ENCODE measurements around the gene KLHL7. TPM values are rescaled to one million over a fixed set of nuclear protein-coding genes. Genes with fewer than 3 reads are reported as not detected.
"Not testable (repeated sequence)": the region's sequence is repeated elsewhere in the genome, so short reads cannot be mapped to it uniquely, and the experiment has no call there.

The KLHL7 gene
- total and polyA plus RNA-seq, 8 donors = 5.4 to 13.4 (median 9.1) TPM

DNA sequence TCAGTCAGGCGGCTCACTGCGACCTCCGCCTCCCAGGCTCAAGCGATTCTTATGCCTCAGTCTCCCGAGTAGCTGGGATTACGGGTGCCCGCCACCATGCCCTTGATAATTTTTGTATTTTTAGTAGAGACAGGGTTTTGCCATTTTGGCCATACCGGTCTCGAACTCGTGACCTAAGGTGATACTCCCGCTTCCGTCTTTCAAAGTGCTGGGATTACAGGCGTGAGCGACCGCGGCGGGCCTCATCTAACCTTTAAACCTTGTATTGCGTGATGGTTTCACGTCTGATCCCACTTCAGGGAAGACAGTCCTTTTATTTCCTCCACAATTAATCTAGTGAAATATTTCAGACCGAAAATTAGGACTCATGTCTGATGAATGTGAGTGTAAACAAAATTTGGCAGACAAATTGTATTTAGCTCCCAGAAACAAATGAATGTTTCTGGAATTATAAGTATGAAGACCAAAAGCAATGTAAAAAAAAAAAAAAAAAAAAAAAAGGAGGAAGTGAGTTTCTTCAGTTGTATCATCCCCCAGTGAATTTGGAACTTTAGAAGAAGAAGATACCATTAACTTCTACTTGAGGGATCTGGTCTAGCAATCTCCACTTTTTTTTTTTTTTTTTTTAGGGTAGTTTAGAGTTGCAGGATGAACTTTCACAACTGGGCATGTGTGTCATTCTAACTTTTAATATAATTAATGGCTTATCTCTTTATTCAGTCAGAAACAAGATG lies 77.9 kb downstream of the KLHL7 start:
- FAIRE-seq = no peak
- WGBS, 2 donors = 92% methylated on average over 20 of the region's 20 CpGs
- peak overlapping the region in 1 of 4 donors; percentile 90 for H3K4me3 ChIP-seq
- H3K36me3 ChIP-seq = peaks cover 0 to 28% (median 0%) of the 10 kb centered on the region in 3 donors
- H3K9me3 ChIP-seq = no peaks in the 10 kb centered on the region
- no peak overlapping the region for H3K27ac ChIP-seq
- intact Hi-C loops (cut with DNase I) = no loop called here
- DNase-seq = no peak
- peaks cover 0 to 16% (median 6%) of the 10 kb centered on the region in 3 donors for H3K4me1 ChIP-seq
- H3K27me3 ChIP-seq = no peaks in the 10 kb centered on the region
- ATAC-seq = no peak
- TF ChIP-seq, protein P1, sequence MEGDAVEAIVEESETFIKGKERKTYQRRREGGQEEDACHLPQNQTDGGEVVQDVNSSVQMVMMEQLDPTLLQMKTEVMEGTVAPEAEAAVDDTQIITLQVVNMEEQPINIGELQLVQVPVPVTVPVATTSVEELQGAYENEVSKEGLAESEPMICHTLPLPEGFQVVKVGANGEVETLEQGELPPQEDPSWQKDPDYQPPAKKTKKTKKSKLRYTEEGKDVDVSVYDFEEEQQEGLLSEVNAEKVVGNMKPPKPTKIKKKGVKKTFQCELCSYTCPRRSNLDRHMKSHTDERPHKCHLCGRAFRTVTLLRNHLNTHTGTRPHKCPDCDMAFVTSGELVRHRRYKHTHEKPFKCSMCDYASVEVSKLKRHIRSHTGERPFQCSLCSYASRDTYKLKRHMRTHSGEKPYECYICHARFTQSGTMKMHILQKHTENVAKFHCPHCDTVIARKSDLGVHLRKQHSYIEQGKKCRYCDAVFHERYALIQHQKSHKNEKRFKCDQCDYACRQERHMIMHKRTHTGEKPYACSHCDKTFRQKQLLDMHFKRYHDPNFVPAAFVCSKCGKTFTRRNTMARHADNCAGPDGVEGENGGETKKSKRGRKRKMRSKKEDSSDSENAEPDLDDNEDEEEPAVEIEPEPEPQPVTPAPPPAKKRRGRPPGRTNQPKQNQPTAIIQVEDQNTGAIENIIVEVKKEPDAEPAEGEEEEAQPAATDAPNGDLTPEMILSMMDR (IDR thresholded peaks at IDR 0.05) = no peak

DNA sequence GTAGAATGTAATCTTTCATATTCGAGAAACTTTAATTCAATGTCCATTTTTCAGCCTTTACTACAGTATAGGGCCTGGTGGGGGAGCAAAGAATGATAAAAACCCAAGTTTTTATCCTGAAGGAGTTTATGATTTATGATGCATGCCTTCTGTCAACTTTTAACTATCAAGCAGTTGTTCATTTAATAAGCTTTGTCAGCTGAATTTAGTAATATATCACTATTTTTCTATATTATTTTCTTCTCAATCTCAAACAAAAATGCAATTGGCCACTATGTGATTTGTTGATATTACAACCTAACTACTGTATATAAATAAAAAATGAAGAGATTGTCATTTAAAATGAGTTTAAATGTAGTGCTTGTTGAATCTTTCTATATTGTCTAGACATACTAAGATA lies 78.7 kb downstream of the KLHL7 start:
- TF ChIP-seq, protein P1 (IDR thresholded peaks at IDR 0.05) = no peak
- ATAC-seq = no peak

DNA sequence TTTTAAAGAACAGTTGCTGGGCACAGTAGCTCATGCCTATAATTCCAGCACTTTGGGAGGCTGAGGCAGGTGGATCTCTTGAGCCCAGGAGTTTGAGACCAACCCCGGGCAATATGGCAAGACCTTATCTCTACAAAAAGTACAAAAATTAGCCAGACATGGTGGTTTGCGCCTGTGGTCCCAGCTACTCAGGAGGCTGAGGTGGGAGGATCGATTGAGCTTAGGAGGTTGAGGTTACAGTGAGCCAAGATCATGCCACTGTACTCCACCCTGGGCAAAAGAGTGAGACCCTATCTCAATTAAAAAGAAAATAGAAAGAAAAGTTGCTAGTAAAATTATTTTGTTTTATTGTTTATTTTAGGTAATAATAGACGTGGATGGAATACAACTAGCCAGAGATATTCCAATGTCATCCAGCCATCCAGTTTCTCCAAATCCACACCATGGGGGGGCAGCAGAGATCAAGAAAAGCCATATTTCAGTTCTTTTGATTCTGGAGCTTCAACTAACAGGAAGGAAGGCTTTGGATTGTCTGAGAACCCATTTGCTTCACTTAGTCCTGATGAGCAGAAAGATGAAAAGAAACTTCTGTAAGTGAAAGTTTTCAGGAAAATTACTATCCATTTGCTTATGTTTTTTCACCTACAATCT lies 79.2 kb downstream of the KLHL7 start:
- no peak overlapping the region for H3K27ac ChIP-seq
- intact Hi-C loops (cut with DNase I) = no loop called here
- H3K4me3 ChIP-seq = no peak overlapping the region
- TF ChIP-seq, protein P1 (IDR thresholded peaks at IDR 0.05) = no peak
- H3K9me3 ChIP-seq = no peaks in the 10 kb centered on the region
- WGBS, 2 donors = 74 to 86% methylated on average over 4 of the region's 4 CpGs
- DNase-seq = no peak
- peaks cover 0 to 16% (median 6%) of the 10 kb centered on the region in 3 donors for H3K4me1 ChIP-seq
- ATAC-seq = no peak
- H3K36me3 ChIP-seq = peaks cover 0 to 33% (median 0%) of the 10 kb centered on the region in 3 donors
- H3K27me3 ChIP-seq = no peaks in the 10 kb centered on the region
- FAIRE-seq = no peak

More for the DNA sequence above, 78.7 kb downstream of the KLHL7 start:
- 69 to 81% methylated on average over 1 of the region's 1 CpG for WGBS, 2 donors
- DNase-seq (no peak), FAIRE-seq (no peak)
- H3K4me3 ChIP-seq = no peak overlapping the region
- no peaks in the 10 kb centered on the region for H3K27me3 ChIP-seq
- peaks cover 0 to 16% (median 6%) of the 10 kb centered on the region in 3 donors for H3K4me1 ChIP-seq
- peaks cover 0 to 33% (median 0%) of the 10 kb centered on the region in 3 donors for H3K36me3 ChIP-seq
- no peak overlapping the region for H3K27ac ChIP-seq
- no peaks in the 10 kb centered on the region for H3K9me3 ChIP-seq
- intact Hi-C loops (cut with DNase I) = no loop called here

DNA sequence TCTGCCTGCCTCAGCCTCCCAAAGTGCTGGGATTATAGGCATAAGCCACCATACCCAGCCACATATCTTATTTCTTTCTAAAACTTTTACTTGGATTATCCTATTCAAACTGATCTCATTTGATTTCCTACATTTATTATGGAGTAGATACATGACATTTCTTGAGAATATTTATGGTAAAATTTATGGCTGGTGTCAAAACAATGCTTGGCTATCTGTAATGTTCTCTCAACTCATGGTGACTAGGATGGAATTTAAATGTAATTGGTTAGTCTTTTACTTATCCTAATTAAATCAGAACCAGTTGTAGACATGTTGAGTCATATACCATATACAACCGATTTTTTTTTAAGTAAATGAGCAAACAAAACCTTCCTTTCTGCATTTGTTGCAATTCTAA lies 80.4 kb downstream of the KLHL7 start:
- intact Hi-C loops (cut with DNase I) = no loop called here
- Histone ChIP-seq H3K27me3 (no peaks in the 10 kb centered on the region), H3K9me3 (no peaks in the 10 kb centered on the region), H3K36me3 (peaks cover 0 to 33% (median 0%) of the 10 kb centered on the region in 3 donors), H3K4me3 (no peak overlapping the region), H3K4me1 (peaks cover 0 to 16% (median 6%) of the 10 kb centered on the region in 3 donors), H3K27ac (no peak overlapping the region)
- ATAC-seq (no peak), DNase-seq (no peak), FAIRE-seq (no peak)
- TF ChIP-seq, protein P1 (IDR thresholded peaks at IDR 0.05) = no peak
- WGBS, 2 donors = 45 to 53% methylated on average over 1 of the region's 1 CpG

DNA sequence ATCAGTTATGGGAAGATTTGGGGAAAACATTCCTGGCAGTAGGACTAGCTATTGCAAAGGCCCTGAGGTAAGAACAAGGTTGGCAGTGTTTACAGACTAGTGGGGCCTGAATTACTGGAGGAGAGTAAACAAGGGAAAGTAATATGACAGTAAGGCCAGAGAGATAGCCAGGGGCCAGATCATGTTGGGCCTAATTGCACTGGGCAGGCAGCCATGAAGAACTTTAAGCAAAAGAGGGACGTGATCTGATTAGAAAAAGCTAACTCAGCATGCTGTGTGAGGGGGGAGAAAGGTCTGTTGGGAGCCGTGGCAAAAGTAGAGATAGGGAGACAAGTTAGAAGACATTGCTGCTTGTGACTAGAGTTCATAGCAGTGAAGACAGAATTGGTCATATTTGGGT lies 85.4 kb downstream of the KLHL7 start:
- no peaks in the 10 kb centered on the region for H3K27me3 ChIP-seq
- 71 to 72% methylated on average over 2 of the region's 2 CpGs for WGBS, 2 donors
- intact Hi-C loops (cut with DNase I) = no loop called here

DNA sequence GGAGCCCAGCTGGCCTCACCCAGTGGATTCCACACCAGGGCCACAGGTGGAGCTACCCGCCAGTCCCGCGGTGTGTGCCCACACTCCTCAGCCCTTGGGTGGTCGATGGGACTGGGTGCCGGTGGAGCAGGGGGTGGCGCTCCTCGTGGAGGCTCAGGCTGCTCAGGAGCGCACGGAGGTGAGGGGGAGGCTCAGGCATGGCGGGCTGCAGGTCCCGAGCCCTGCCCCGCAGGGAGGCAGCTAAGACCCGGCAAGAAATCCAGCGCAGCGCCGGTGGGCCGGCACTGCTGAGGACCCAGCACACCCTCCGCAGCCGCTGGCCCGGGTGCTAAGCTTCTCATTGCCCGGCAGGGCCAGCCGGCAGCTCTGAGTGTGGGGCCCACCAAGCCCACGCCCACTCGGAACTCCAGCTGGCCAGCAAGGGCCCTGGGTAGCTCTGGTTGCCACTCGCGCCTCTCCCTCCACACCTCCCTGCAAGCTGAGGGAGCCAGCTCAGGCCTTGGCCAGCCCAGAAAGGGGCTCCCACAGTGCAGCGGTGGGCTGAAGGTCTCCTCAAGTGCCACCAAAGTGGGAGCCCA lies 88.2 kb downstream of the KLHL7 start:
- ATAC-seq; H3K27me3 ChIP-seq; H3K27ac ChIP-seq; intact Hi-C loops (cut with DNase I); H3K9me3 ChIP-seq; DNase-seq; H3K4me3 ChIP-seq; FAIRE-seq; H3K4me1 ChIP-seq: not testable (repeated sequence)
- peaks cover 0 to 10% (median 0%) of the 10 kb centered on the region in 3 donors for H3K36me3 ChIP-seq
- WGBS, 2 donors = 96 to 98% methylated on average over 27 of the region's 27 CpGs

More for the DNA sequence above, 85.4 kb downstream of the KLHL7 start:
- H3K9me3 ChIP-seq = no peaks in the 10 kb centered on the region
- TF ChIP-seq, protein P1 (IDR thresholded peaks at IDR 0.05) = no peak
- no peak for DNase-seq
- H3K27ac ChIP-seq = no peak overlapping the region
- H3K36me3 ChIP-seq = peaks cover 0 to 34% (median 0%) of the 10 kb centered on the region in 3 donors
- FAIRE-seq = no peak
- no peaks in the 10 kb centered on the region for H3K4me1 ChIP-seq
- no peak overlapping the region for H3K4me3 ChIP-seq
- peak in 1 of 4 donors; percentile 43 for ATAC-seq
